A673 (cell line): ENCODE measurements around the gene ACD.

ENCODE experiments used
- CTCF ChIP-seq: fragments of 300-800, 200-600 bp; sonication (generic); conservative IDR thresholded peaks from 2 replicates; pipeline ENCODE4 v1.5.1; 2017; ENCODE audit warnings: low read depth, mild to moderate bottlenecking, antibody characterized with exemption, low read length, moderate library complexity, mixed read lengths
- EZH2 ChIP-seq: fragments of 200-600 bp; sonication (generic); IDR thresholded peaks from 2 replicates; pipeline ENCODE4 v1.6.1; 2017; ENCODE audit warnings: borderline replicate concordance, low read depth, mild to moderate bottlenecking, mixed read lengths, antibody characterized with exemption, low read length; ENCODE audit not compliant: poor library complexity, severe bottlenecking

DNA sequence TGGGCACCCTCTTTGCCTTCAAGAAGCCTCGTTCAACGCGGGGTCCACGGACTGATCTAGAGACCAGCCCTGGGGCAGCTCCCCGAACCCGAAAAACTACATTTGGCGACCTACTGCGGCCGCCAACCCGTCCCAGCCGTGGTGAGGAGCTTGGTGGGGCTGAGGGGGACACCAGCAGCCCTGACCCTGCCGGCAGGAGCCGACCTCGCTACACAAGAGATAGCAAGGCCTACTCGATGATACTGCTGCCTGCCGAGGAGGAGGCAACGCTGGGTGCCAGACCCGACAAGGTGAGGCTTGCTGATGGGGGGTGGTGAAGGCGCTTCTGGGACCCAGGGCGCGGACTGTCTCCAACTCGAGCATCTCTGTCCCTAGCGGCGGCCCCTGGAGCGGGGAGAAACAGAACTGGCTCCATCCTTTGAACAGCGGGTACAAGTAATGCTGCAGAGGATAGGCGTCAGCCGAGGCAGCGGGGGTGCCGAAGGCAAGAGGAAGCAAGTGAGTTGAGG is 5.6 kb downstream of the ACD start:
- TF ChIP-seq EZH2 (no peak), CTCF (no peak)
